ENCODE measurements around the gene HNRNPA3.

The HNRNPA3 gene

GRCh38 chr2:177187631-177188312 is 24.8 kb upstream of the HNRNPA3 start:
- no peaks in the 10 kb centered on the region for H3K27me3 ChIP-seq (ENCODE audit: insufficient read depth, low read depth, severe bottlenecking)
- no peak for TF ChIP-seq CTCF (IDR thresholded peaks at IDR 0.05; ENCODE audit: low read depth, low read length)
- H3K36me3 ChIP-seq = no peaks in the 10 kb centered on the region
- H3K4me3 ChIP-seq (ENCODE audit: low read depth, low read length) = no peak overlapping the region
- no peaks in the 10 kb centered on the region for H3K9me3 ChIP-seq (ENCODE audit: severe bottlenecking)
- DNase-seq = no peak
- no peak overlapping the region for H3K27ac ChIP-seq

DNA sequence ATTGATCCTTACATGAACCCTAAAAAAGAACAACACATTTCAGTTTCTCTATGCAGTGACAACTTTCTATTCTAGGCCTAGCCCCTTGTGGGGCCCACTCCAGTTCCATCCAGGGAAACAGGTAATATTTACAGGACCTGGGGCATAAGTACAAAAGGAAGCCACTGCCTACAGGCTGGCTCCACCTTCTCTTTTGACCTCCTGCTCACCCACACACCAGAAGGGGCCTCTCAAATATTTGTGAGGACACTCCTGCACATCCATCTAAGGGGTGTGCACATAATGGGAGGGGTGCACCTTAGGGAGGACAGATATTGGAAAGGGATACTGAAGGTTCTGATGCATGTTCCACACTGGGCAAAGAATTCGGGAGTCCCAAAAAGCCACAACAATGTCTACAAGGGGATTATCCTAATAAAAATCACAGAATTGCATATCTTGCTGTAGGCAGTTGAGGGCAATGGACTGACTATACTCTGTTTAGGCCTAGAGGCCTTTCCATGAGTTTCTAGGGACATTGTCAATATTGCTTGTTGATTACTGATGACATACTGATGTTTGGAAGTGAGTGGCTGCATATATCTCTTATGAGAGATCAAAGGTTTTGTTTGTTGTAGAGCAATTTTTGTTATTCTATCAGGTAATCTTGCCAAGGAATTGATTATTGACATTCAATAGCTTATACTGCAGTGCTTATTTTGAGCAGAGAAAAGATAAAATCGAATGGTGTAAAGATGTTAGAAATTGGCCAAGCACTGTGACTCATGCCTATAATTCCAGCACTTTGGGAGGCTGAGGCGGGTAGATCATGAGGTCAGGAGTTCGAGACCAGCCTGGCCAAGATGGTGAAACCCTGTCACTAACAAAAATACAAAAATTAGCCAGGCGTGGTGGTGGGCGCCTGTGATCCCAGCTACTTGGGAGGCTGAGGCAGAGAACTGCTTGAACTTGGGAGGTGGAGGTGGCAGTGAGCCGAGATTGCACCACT is 23.8 kb upstream of the HNRNPA3 start:
- DNase-seq = no peak

GRCh38 chr2:177190941-177191340 is 21.7 kb upstream of the HNRNPA3 start:
- H3K4me3 ChIP-seq (ENCODE audit: low read depth, low read length) = no peak overlapping the region
- no peak overlapping the region for H3K27ac ChIP-seq
- TF ChIP-seq CTCF (IDR thresholded peaks at IDR 0.05; ENCODE audit: low read depth, low read length) = no peak
- no peaks in the 10 kb centered on the region for H3K9me3 ChIP-seq (ENCODE audit: severe bottlenecking)
- H3K27me3 ChIP-seq (ENCODE audit: insufficient read depth, low read depth, severe bottlenecking) = no peaks in the 10 kb centered on the region
- H3K36me3 ChIP-seq = no peaks in the 10 kb centered on the region
- no peak for DNase-seq

More for the DNA sequence above, 23.8 kb upstream of the HNRNPA3 start:
- Histone ChIP-seq H3K27me3 (ENCODE audit: insufficient read depth, low read depth, severe bottlenecking) (no peaks in the 10 kb centered on the region), H3K4me3 (ENCODE audit: low read depth, low read length) (no peak overlapping the region), H3K27ac (no peak overlapping the region), H3K36me3 (no peaks in the 10 kb centered on the region), H3K9me3 (ENCODE audit: severe bottlenecking) (no peaks in the 10 kb centered on the region)
- TF ChIP-seq CTCF (IDR thresholded peaks at IDR 0.05; ENCODE audit: low read depth, low read length) = no peak

DNA sequence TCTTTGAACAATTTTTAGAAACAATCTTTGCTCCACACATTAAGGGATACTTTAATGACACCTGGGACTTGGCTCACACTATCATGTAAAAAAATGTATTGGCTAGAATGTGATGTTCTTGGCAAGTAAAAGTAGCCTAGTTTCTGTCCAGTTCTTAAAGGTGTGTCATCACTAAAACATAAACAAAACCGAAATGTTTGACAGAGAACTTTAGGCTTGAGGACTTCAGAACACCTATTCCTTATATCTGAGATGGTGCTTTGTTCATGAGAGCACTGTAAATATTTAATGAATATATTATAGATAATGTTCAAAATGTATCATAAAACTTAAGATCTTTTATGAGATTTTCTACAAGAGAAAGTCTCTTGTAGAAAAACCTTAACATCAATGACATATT is 19.8 kb upstream of the HNRNPA3 start:
- no peaks in the 10 kb centered on the region for H3K27me3 ChIP-seq (ENCODE audit: insufficient read depth, low read depth, severe bottlenecking)
- no peak overlapping the region for H3K27ac ChIP-seq
- no peak overlapping the region for H3K4me3 ChIP-seq (ENCODE audit: low read depth, low read length)
- TF ChIP-seq CTCF (IDR thresholded peaks at IDR 0.05; ENCODE audit: low read depth, low read length) = no peak
- no peak for DNase-seq
- no peaks in the 10 kb centered on the region for H3K36me3 ChIP-seq
- H3K9me3 ChIP-seq (ENCODE audit: severe bottlenecking) = no peaks in the 10 kb centered on the region

- Histone ChIP-seq H3K27me3 (ENCODE audit: insufficient read depth, low read depth, severe bottlenecking) (no peaks in the 10 kb centered on the region), H3K4me3 (ENCODE audit: low read depth, low read length) (no peak overlapping the region), H3K27ac (no peak overlapping the region), H3K36me3 (no peaks in the 10 kb centered on the region), H3K9me3 (ENCODE audit: severe bottlenecking) (no peaks in the 10 kb centered on the region)
- TF ChIP-seq CTCF (IDR thresholded peaks at IDR 0.05; ENCODE audit: low read depth, low read length) = no peak
- no peak for DNase-seq
Observed at GRCh38 chr2:177193240-177193639, 19.4 kb upstream of the HNRNPA3 start.
